Measurements from ENCODE around the gene MVK. TPM values are rescaled to one million over a fixed set of nuclear protein-coding genes. Genes with fewer than 3 reads are reported as not detected.

The MVK gene
- total and polyA plus RNA-seq, 2 donors = 7.2 to 10.4 TPM

DNA sequence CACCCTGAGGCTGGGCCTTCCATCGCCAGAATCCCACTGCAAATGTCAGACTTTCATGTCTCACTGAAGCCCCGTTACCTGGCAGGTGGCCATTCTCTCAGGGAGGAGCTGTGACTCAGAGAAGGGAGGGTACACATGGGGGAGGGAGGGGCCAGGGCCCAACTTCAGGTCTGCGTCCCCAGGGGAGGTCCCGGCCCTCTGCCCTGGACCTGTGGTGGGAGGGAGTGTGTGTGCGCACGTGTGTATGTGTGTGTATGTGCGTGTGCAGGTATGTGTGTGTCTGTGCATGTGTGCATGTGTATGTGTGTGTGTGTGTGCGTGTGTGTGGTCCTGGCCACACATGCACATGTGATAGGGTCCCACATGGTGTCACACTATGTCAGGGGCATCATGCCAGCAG, 50.9 kb downstream of the MVK start:
- H3K27me3 ChIP-seq (ENCODE audit: control insufficient read depth in 2 of 2, insufficient read depth in 1 of 2, low read length in 1 of 2) = peaks cover 5 to 25% of the 10 kb centered on the region in 2 donors
- no peak for DNase-seq (ENCODE audit: low read depth in 6 of 9, low spot score in 9 of 9)
- H3K9me3 ChIP-seq (ENCODE audit: control insufficient read depth in 2 of 2, insufficient read depth in 1 of 2, low read length in 1 of 2) = no peaks in the 10 kb centered on the region
- no peak overlapping the region for H3K27ac ChIP-seq (ENCODE audit: low read depth in 1 of 2, low read length in 1 of 2)
- 96% methylated on average over 8 of the region's 8 CpGs for WGBS
- no peaks in the 10 kb centered on the region for H3K36me3 ChIP-seq (ENCODE audit: control insufficient read depth in 2 of 2, insufficient read depth in 2 of 2, low read length in 1 of 2)
- no peaks in the 10 kb centered on the region for H3K4me1 ChIP-seq (ENCODE audit: control insufficient read depth in 2 of 2, insufficient read depth in 2 of 2, low read length in 2 of 2)
- no peak overlapping the region for H3K4me3 ChIP-seq (ENCODE audit: low read length in 2 of 2)

DNA sequence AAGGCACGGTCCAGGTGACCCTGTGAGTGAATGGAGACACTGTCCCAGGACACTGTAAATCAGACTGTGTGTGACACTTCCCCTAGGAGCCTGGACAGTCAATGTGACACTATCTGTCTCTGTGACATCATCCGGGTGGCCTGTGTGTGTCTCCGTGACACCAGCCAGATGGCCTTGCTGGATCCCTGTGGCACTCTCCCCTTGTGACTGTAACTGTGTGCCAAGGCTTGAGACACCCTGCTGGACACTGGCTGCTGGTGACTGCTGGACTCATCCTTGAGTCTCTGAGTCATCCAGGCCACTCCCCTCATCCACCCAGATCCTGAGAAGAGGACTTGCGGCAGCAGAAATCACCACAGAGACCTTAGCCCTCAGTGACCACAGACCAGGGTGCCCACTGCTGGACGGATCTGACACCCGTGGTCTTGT, 51.6 kb downstream of the MVK start:
- Histone ChIP-seq H3K4me3 (ENCODE audit: low read length in 2 of 2) (no peak overlapping the region), H3K4me1 (ENCODE audit: control insufficient read depth in 2 of 2, insufficient read depth in 2 of 2, low read length in 2 of 2) (no peaks in the 10 kb centered on the region), H3K9me3 (ENCODE audit: control insufficient read depth in 2 of 2, insufficient read depth in 1 of 2, low read length in 1 of 2) (no peaks in the 10 kb centered on the region), H3K36me3 (ENCODE audit: control insufficient read depth in 2 of 2, insufficient read depth in 2 of 2, low read length in 1 of 2) (no peaks in the 10 kb centered on the region), H3K27me3 (ENCODE audit: control insufficient read depth in 2 of 2, insufficient read depth in 1 of 2, low read length in 1 of 2) (peaks cover 5 to 21% of the 10 kb centered on the region in 2 donors), H3K27ac (ENCODE audit: low read depth in 1 of 2, low read length in 1 of 2) (no peak overlapping the region)
- no peak for DNase-seq (ENCODE audit: low read depth in 6 of 9, low spot score in 9 of 9)
- 93% methylated on average over 6 of the region's 6 CpGs for WGBS

DNA sequence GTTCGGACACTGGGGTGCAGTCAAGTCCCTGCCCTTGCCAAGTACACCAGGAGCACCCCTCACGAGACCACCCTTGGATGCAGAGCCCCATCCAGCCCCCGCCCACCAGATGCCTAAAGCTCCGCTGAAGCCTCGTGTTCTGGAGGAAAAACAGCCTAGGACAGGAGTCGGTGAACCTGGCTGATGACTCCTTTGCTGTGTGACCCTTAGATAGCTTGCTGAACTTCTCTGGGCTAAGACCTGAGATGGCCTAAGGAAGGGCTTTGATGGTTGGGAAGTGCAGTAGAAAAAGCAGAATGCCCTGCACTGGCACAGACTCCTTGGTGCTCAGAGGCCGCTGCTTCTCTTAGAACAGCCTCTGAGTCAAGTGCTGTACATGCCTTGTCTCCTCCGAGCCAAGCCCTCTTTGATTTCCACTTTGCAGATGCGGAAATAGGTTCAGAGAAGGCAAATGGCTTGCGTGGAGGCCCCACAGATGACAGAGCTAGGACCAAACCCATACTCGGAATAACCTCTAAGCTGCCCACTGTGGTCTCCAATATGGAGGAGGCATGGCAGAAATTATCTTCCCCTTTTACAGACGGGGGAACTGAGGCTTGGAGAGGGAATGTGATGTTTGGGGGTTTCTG, 52.3 kb downstream of the MVK start:
- 90% methylated on average over 12 of the region's 12 CpGs for WGBS

DNA sequence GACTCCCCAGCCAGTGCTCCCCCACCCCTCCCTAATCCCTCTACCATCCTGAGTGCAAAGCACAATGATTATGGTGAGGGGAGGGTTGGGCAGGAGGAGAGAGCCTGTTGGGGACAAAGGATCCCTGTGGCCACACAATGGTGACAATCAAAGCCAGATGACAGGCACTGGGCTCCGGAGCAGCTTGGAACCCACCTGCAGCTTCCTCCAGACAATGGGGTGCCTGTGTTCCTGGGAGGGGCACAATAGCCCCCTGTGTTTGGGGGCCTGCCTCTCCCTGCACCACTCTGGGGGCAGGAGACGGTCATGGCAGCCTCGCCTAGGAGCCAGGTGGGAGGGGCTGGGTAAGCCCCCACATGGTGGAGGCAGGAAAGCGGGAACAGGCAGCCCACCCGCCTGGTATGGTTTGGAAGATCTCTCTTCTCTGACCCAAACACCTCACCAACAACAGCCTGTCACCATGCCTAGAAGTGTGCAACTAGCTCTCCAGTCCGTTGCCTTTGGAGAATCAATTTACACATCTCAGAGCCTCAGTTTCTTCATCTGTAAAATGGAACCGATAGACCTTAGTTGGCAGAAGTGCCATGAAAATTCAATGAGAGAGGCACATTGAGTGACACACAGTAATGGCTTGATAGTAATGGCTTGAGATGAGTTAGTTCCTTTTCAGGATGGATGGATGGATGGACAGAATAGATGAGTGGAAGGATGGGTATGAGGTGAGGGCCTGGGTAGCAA, 53.0 kb downstream of the MVK start:
- H3K36me3 ChIP-seq (ENCODE audit: control insufficient read depth in 2 of 2, insufficient read depth in 2 of 2, low read length in 1 of 2) = no peaks in the 10 kb centered on the region
- no peak for DNase-seq (ENCODE audit: low read depth in 6 of 9, low spot score in 9 of 9)
- H3K9me3 ChIP-seq (ENCODE audit: control insufficient read depth in 2 of 2, insufficient read depth in 1 of 2, low read length in 1 of 2) = no peaks in the 10 kb centered on the region
- H3K27me3 ChIP-seq (ENCODE audit: control insufficient read depth in 2 of 2, insufficient read depth in 1 of 2, low read length in 1 of 2) = peaks cover 5 to 21% of the 10 kb centered on the region in 2 donors
- WGBS = 84% methylated on average over 7 of the region's 7 CpGs
- no peak overlapping the region for H3K4me3 ChIP-seq (ENCODE audit: low read length in 2 of 2)
- H3K4me1 ChIP-seq (ENCODE audit: control insufficient read depth in 2 of 2, insufficient read depth in 2 of 2, low read length in 2 of 2) = no peaks in the 10 kb centered on the region
- H3K27ac ChIP-seq (ENCODE audit: low read depth in 1 of 2, low read length in 1 of 2) = no peak overlapping the region

More for the DNA sequence above, 52.3 kb downstream of the MVK start:
- H3K4me1 ChIP-seq (ENCODE audit: control insufficient read depth in 2 of 2, insufficient read depth in 2 of 2, low read length in 2 of 2) = no peaks in the 10 kb centered on the region
- H3K4me3 ChIP-seq (ENCODE audit: low read length in 2 of 2) = no peak overlapping the region
- no peak overlapping the region for H3K27ac ChIP-seq (ENCODE audit: low read depth in 1 of 2, low read length in 1 of 2)
- H3K27me3 ChIP-seq (ENCODE audit: control insufficient read depth in 2 of 2, insufficient read depth in 1 of 2, low read length in 1 of 2) = peaks cover 5 to 20% of the 10 kb centered on the region in 2 donors
- no peaks in the 10 kb centered on the region for H3K36me3 ChIP-seq (ENCODE audit: control insufficient read depth in 2 of 2, insufficient read depth in 2 of 2, low read length in 1 of 2)
- no peaks in the 10 kb centered on the region for H3K9me3 ChIP-seq (ENCODE audit: control insufficient read depth in 2 of 2, insufficient read depth in 1 of 2, low read length in 1 of 2)
- no peak for DNase-seq (ENCODE audit: low read depth in 6 of 9, low spot score in 9 of 9)

DNA sequence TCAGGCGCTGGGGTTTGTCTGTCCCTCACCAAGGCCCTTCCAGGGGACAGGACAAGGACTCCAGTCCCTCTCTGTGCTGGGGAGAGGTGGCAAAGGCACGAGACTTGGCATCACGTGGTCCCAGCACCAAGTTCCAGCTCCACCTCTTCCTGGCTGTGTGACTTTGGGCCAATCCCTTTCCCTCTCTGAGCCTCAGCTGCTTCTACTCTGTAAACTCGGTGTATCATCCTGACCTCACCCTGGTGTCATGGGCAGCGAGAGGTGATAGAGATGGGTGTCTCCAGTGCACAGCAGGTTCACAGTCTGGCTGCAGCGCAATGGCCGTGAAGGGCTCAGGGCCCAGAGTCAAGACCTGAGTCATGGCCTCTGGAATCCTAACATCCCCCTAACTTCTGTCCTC, 54.0 kb downstream of the MVK start:
- WGBS = 80% methylated on average over 7 of the region's 7 CpGs
- Histone ChIP-seq H3K4me3 (ENCODE audit: low read length in 2 of 2) (no peak overlapping the region), H3K27ac (ENCODE audit: low read depth in 1 of 2, low read length in 1 of 2) (no peak overlapping the region), H3K4me1 (ENCODE audit: control insufficient read depth in 2 of 2, insufficient read depth in 2 of 2, low read length in 2 of 2) (no peaks in the 10 kb centered on the region), H3K27me3 (ENCODE audit: control insufficient read depth in 2 of 2, insufficient read depth in 1 of 2, low read length in 1 of 2) (peaks cover under 1 to 10% of the 10 kb centered on the region in 2 donors), H3K36me3 (ENCODE audit: control insufficient read depth in 2 of 2, insufficient read depth in 2 of 2, low read length in 1 of 2) (no peaks in the 10 kb centered on the region), H3K9me3 (ENCODE audit: control insufficient read depth in 2 of 2, insufficient read depth in 1 of 2, low read length in 1 of 2) (no peaks in the 10 kb centered on the region)
- DNase-seq (ENCODE audit: low read depth in 6 of 9, low spot score in 9 of 9) = no peak

DNA sequence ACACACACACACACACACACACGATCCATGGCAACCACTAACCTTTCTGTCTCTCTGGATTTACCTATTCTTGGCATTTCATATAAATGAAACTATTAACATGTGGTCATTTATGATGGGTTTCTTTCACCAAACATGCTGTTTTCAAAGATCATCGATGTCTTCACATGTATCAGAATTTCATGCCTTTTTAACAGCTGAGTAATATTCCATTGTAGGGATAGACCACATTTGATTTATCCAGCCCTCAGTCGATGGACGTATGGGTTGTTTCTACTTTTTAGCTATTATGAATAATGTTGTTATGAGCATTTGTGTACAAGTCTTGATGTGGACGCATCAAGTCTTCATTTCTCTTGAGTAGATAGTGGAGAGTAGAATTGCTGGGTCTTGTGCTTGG, 56.5 kb downstream of the MVK start:
- H3K4me1 ChIP-seq (ENCODE audit: control insufficient read depth in 2 of 2, insufficient read depth in 2 of 2, low read length in 2 of 2) = no peaks in the 10 kb centered on the region
- H3K9me3 ChIP-seq (ENCODE audit: control insufficient read depth in 2 of 2, insufficient read depth in 1 of 2, low read length in 1 of 2) = no peaks in the 10 kb centered on the region
- no peaks in the 10 kb centered on the region for H3K36me3 ChIP-seq (ENCODE audit: control insufficient read depth in 2 of 2, insufficient read depth in 2 of 2, low read length in 1 of 2)
- DNase-seq (ENCODE audit: low read depth in 6 of 9, low spot score in 9 of 9) = no peak
- no peak overlapping the region for H3K27ac ChIP-seq (ENCODE audit: low read depth in 1 of 2, low read length in 1 of 2)
- H3K27me3 ChIP-seq (ENCODE audit: control insufficient read depth in 2 of 2, insufficient read depth in 1 of 2, low read length in 1 of 2) = peaks cover 0 to 4% of the 10 kb centered on the region in 2 donors
- WGBS = 95% methylated on average over 5 of the region's 5 CpGs
- no peak overlapping the region for H3K4me3 ChIP-seq (ENCODE audit: low read length in 2 of 2)

DNA sequence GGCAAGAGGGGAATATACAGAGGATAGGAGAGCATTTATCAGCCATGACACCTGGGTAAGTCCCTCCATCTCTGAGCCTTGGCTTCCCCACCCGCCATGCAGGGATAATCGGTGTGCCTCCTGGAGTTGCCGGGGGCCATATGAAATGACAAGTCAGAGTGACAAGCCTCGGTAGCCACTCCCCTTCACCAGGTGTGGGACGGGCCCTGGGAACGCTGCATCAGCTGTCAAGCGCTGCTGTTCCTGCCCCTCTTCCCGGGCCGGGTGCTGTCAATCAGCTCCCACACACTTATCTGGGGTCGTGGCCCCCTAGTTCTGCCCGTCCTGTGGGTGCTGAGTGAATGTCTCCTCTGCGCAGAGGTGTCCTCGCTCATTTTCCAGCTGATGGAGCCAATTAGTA, 57.2 kb downstream of the MVK start:
- WGBS = 68% methylated on average over 13 of the region's 13 CpGs
- Histone ChIP-seq H3K27me3 (ENCODE audit: control insufficient read depth in 2 of 2, insufficient read depth in 1 of 2, low read length in 1 of 2) (peaks cover 0 to 4% of the 10 kb centered on the region in 2 donors), H3K36me3 (ENCODE audit: control insufficient read depth in 2 of 2, insufficient read depth in 2 of 2, low read length in 1 of 2) (no peaks in the 10 kb centered on the region), H3K4me1 (ENCODE audit: control insufficient read depth in 2 of 2, insufficient read depth in 2 of 2, low read length in 2 of 2) (no peaks in the 10 kb centered on the region), H3K27ac (ENCODE audit: low read depth in 1 of 2, low read length in 1 of 2) (no peak overlapping the region), H3K9me3 (ENCODE audit: control insufficient read depth in 2 of 2, insufficient read depth in 1 of 2, low read length in 1 of 2) (no peaks in the 10 kb centered on the region), H3K4me3 (ENCODE audit: low read length in 2 of 2) (no peak overlapping the region)
- no peak for DNase-seq (ENCODE audit: low read depth in 6 of 9, low spot score in 9 of 9)

DNA sequence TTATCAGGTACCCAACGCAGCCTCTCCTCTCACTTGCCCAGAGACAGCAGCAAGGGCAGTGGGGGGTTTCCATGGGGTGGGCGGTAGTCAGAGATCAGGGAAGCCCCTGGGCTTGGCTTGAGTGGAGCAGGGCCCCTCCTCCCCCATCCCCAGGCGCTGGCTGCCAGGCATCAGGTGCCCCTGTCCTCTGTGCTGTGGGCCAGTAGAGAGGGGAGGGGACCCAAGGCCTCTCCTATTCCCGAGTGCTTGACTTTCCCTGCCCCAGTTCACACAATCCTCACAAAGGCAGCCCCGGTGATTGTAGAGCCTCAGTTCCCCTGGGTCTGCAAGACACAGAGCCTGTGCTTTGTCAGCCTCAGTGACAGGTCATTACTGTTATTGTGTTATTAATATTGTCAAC, 57.7 kb downstream of the MVK start:
- Histone ChIP-seq H3K4me1 (ENCODE audit: control insufficient read depth in 2 of 2, insufficient read depth in 2 of 2, low read length in 2 of 2) (no peaks in the 10 kb centered on the region), H3K27me3 (ENCODE audit: control insufficient read depth in 2 of 2, insufficient read depth in 1 of 2, low read length in 1 of 2) (peaks cover 0 to 4% of the 10 kb centered on the region in 2 donors), H3K36me3 (ENCODE audit: control insufficient read depth in 2 of 2, insufficient read depth in 2 of 2, low read length in 1 of 2) (no peaks in the 10 kb centered on the region), H3K27ac (ENCODE audit: low read depth in 1 of 2, low read length in 1 of 2) (no peak overlapping the region), H3K4me3 (ENCODE audit: low read length in 2 of 2) (no peak overlapping the region), H3K9me3 (ENCODE audit: control insufficient read depth in 2 of 2, insufficient read depth in 1 of 2, low read length in 1 of 2) (no peaks in the 10 kb centered on the region)
- DNase-seq (ENCODE audit: low read depth in 6 of 9, low spot score in 9 of 9) = no peak
- 78% methylated on average over 5 of the region's 5 CpGs for WGBS

DNA sequence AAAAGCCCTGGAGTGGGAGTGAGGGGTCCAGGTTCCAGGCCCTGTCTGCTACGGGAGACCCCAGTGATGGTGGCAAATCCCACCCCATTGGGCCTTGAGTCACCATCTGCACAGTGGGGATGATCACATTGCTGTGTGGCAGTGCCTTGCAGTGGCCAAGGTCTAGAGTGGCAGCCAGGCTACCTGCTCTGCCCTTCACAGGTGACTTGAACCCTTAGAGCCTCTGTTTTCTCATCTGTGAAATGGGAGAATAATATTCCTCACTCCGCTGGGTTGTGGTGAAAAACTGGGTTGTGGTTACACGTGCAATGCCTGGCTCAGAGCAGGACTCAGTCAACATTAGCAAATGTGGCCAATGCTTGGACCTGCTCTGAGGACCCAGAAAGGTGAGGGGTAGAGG, 58.2 kb downstream of the MVK start:
- no peak for DNase-seq (ENCODE audit: low read depth in 6 of 9, low spot score in 9 of 9)
- no peak overlapping the region for H3K4me3 ChIP-seq (ENCODE audit: low read length in 2 of 2)
- no peaks in the 10 kb centered on the region for H3K9me3 ChIP-seq (ENCODE audit: control insufficient read depth in 2 of 2, insufficient read depth in 1 of 2, low read length in 1 of 2)
- H3K36me3 ChIP-seq (ENCODE audit: control insufficient read depth in 2 of 2, insufficient read depth in 2 of 2, low read length in 1 of 2) = no peaks in the 10 kb centered on the region
- 94% methylated on average over 3 of the region's 3 CpGs for WGBS
- peaks cover 0 to 4% of the 10 kb centered on the region in 2 donors for H3K27me3 ChIP-seq (ENCODE audit: control insufficient read depth in 2 of 2, insufficient read depth in 1 of 2, low read length in 1 of 2)
- no peak overlapping the region for H3K27ac ChIP-seq (ENCODE audit: low read depth in 1 of 2, low read length in 1 of 2)
- no peaks in the 10 kb centered on the region for H3K4me1 ChIP-seq (ENCODE audit: control insufficient read depth in 2 of 2, insufficient read depth in 2 of 2, low read length in 2 of 2)

All from thymus (tissue), 11 donors.